OCI-LY7 (cell line): ENCODE results near the gene EMSY. TPM values are rescaled to one million over a fixed set of nuclear protein-coding genes. Genes with fewer than 3 reads are reported as not detected.

ENCODE experiments used
- BruUV-seq: library from RNA; stranded (reverse); fragments of 400-500 nt; replicated peaks from 2 replicates; lab custom pipeline; 2021; lab: Mats Ljungman, UMichigan
- CTCF ChIA-PET: fragments of 300-600 bp; sonication (Branson Sonifier 250); formaldehyde crosslinking; loops from one replicate; lab custom pipeline; 2022; ENCODE audit warnings: antibody characterized with exemption; ENCODE audit not compliant: unreplicated experiment; lab: Charles Lee
- POLR2A ChIA-PET: fragments of 300-600 bp; sonication (Branson Sonifier 250); formaldehyde crosslinking; loops from one replicate; lab custom pipeline; 2022; ENCODE audit warnings: antibody characterized with exemption; lab: Charles Lee
- DNase-seq: peaks from one replicate; pipeline ENCODE4 v3.0.0-alpha.2; 2015; ENCODE audit warnings: low spot score
- H2AFZ ChIP-seq: fragments of 200-600 bp; sonication (generic), shearing (Covaris generic); 2 replicates; pipeline ENCODE4 v1.6.1; 2014; ENCODE audit warnings: mild to moderate bottlenecking, antibody characterized with exemption, low read length, moderate library complexity
- H3K27ac ChIP-seq: fragments of 200-600 bp; sonication (generic); 2 replicates; pipeline ENCODE4 v1.5.1; 2014; ENCODE audit warnings: mixed run types, low read depth, mild to moderate bottlenecking, moderate library complexity, low read length, inconsistent platforms; ENCODE audit not compliant: poor library complexity, severe bottlenecking
- H3K36me3 ChIP-seq: fragments of 200-600 bp; sonication (generic); 2 replicates; pipeline ENCODE4 v1.6.1; 2014; ENCODE audit warnings: mild to moderate bottlenecking, antibody characterized with exemption, low read length, moderate library complexity, mixed read lengths; ENCODE audit not compliant: insufficient read depth
- H3K4me1 ChIP-seq: fragments of 200-600 bp; sonication (generic); 2 replicates; pipeline ENCODE4 v1.5.1; 2014; ENCODE audit warnings: mild to moderate bottlenecking, low read length; ENCODE audit not compliant: insufficient read depth, poor library complexity, severe bottlenecking
- H3K4me2 ChIP-seq: fragments of 200-600 bp; sonication (generic); 2 replicates; pipeline ENCODE4 v1.6.1; 2014; ENCODE audit warnings: mild to moderate bottlenecking, low read length
- H3K4me3 ChIP-seq: fragments of 200-600 bp; sonication (generic); 2 replicates; pipeline ENCODE4 v1.5.1; 2014; ENCODE audit warnings: mild to moderate bottlenecking, low read depth, low read length; ENCODE audit not compliant: poor library complexity, severe bottlenecking
- H3K79me2 ChIP-seq: fragments of 200-600 bp; sonication (generic); 2 replicates; pipeline ENCODE4 v1.6.1; 2016; ENCODE audit warnings: low read depth, mild to moderate bottlenecking, low read length, moderate library complexity, mixed read lengths; ENCODE audit not compliant: insufficient read depth
- H3K9me2 ChIP-seq: fragments of 200-600 bp; sonication (generic); 2 replicates; pipeline ENCODE4 v1.6.1; 2016; ENCODE audit warnings: mild to moderate bottlenecking, low read length, mixed read lengths; ENCODE audit not compliant: insufficient read depth
- H3K9me3 ChIP-seq: fragments of 200-600 bp; sonication (generic); 2 replicates; pipeline ENCODE4 v1.6.1; 2014; ENCODE audit warnings: mild to moderate bottlenecking, mixed run types, low read length, mixed read lengths
- H4K20me1 ChIP-seq: fragments of 200-600 bp; sonication (generic); 2 replicates; pipeline ENCODE4 v1.6.1; 2014; ENCODE audit warnings: mild to moderate bottlenecking, antibody characterized with exemption, low read length, moderate library complexity, mixed read lengths; ENCODE audit not compliant: insufficient read depth
- EZH2phosphoT487 ChIP-seq: fragments of 200-600 bp; sonication (generic); IDR thresholded peaks from 2 replicates; pipeline ENCODE4 v1.6.1; 2018; ENCODE audit warnings: low read depth, borderline replicate concordance, mild to moderate bottlenecking, mixed run types, antibody characterized with exemption, low read length, moderate library complexity, mixed read lengths
- intact Hi-C: fragments of 100-400 bp; cut with micrococcal nuclease; formaldehyde crosslinking; loops from one replicate; pipeline ENCODE4 v1.10.0; 2022; ENCODE audit not compliant: unreplicated experiment
- total RNA-seq, 2 experiments: library from RNA; depleted of rRNA in 1 of 2; stranded (reverse); fragments of >200 nt in 1 of 2; shearing (Covaris generic) in 1 of 2; gene quantifications; 2 replicates each; pipeline ENCODE4 v1.2.3, GENCODE V29; 2014 to 2022
- TF ChIP-seq, protein P1 (sequence below): fragments of 200-600 bp; sonication (generic); conservative IDR thresholded peaks from 2 replicates; pipeline ENCODE4 v1.5.1; 2014; ENCODE audit warnings: mild to moderate bottlenecking, antibody characterized with exemption, low read length, moderate library complexity, mixed read lengths

EMSY gene
- total RNA-seq, 2 experiments from 2014 or later: 26.3 to 29.8 TPM

DNA sequence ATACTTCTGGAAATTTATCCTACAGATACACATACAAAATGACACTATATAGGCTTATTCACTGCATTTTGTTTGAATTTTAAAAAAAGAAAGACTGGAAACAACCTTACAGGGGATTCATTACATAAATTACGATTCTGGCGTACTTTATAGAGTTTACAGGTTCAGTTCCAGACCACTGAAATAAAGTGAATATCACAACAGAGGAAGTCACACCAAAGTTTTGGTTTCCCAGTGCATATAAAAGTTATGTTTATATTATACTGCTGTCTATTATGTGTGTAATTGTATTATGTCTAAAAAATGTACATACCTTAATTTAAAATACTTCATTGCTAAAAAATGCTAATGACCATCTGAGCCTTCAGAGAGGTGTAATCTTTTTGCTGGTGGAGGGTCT lies 62.0 kb downstream of the EMSY start:
- H4K20me1 ChIP-seq: no peaks in the 10 kb centered on the region
- H3K4me1 ChIP-seq: peaks cover under 1% of the 10 kb centered on the region
- no TSS peak for BruUV-seq
- ChIA-PET POLR2A (no interaction called here), CTCF (no interaction called here)
- H3K9me2 ChIP-seq: no peaks in the 10 kb centered on the region
- no peaks in the 10 kb centered on the region for H3K79me2 ChIP-seq
- peaks cover under 1% of the 10 kb centered on the region; the same call in 1 of the 2 replicates for H3K9me3 ChIP-seq
- intact Hi-C loops: no loop called here
- H3K4me3 ChIP-seq: no peak overlapping the region
- no peak overlapping the region for H3K27ac ChIP-seq
- no peak overlapping the region for H3K4me2 ChIP-seq
- no peak for DNase-seq
- peaks cover under 1% of the 10 kb centered on the region for H3K36me3 ChIP-seq
- TF ChIP-seq, protein P1, sequence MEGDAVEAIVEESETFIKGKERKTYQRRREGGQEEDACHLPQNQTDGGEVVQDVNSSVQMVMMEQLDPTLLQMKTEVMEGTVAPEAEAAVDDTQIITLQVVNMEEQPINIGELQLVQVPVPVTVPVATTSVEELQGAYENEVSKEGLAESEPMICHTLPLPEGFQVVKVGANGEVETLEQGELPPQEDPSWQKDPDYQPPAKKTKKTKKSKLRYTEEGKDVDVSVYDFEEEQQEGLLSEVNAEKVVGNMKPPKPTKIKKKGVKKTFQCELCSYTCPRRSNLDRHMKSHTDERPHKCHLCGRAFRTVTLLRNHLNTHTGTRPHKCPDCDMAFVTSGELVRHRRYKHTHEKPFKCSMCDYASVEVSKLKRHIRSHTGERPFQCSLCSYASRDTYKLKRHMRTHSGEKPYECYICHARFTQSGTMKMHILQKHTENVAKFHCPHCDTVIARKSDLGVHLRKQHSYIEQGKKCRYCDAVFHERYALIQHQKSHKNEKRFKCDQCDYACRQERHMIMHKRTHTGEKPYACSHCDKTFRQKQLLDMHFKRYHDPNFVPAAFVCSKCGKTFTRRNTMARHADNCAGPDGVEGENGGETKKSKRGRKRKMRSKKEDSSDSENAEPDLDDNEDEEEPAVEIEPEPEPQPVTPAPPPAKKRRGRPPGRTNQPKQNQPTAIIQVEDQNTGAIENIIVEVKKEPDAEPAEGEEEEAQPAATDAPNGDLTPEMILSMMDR: no peak
- TF ChIP-seq EZH2phosphoT487: no peak
- no peak overlapping the region for H2AFZ ChIP-seq

DNA sequence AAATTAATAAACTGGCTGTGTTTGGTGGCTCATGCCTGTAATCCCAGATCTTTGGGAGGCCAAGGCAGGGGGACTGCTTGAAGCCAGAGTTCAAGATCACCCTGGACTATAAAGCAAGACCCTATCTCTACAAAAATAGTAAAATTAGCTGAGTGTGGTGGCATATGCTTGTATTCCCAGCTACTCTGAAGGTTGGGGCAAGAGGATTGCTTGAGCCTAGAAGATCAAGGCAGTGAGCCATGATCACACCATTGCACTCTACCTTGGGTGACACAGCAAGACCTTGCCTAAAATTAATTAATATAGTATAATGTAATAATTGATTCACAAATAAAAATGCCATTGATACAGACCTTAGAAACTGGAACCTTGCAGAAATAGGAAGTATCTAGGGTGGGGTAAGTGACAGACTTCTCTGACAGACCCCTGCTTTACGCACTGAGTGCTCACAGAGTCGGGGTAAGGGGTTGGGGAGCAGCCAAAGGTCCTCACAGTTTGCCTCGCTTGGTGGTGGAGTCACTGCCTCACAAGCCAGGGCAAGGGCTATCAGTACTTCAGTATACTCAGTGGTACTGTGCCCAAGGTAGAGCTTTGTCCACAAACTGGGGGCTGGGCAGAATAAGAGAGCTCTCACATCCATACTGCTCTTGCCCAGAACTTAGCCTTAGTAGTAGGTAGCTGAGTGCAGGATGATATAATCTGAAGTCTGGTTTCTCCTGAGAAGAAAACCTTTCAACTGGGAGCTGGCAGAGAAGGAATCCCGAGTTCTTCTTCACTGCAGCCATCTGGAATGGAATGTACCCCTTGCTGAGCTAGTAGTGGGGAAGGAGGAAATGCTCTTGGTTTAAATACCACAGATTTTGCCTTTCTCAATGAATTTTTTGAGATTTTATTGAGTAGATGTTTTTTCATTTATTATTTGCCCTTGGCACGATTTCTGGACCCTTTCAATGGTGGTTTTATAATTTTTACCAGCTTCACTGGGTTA lies 65.5 kb downstream of the EMSY start:
- TF ChIP-seq EZH2phosphoT487: no peak
- TF ChIP-seq, protein P1: no peak
- DNase-seq: no peak
- intact Hi-C loops: no loop called here
- Histone ChIP-seq H3K4me1 (peaks cover 7% of the 10 kb centered on the region), H4K20me1 (no peaks in the 10 kb centered on the region), H2AFZ (no peak overlapping the region), H3K4me3 (no peak overlapping the region), H3K9me2 (no peaks in the 10 kb centered on the region), H3K9me3 (no peaks in the 10 kb centered on the region), H3K27ac (no peak overlapping the region), H3K79me2 (no peaks in the 10 kb centered on the region), H3K36me3 (no peaks in the 10 kb centered on the region), H3K4me2 (no peak overlapping the region)
- BruUV-seq: no TSS peak
- ChIA-PET POLR2A (interaction anchor here (0.6 to 1.0 kb wide), 4 partner anchors 15 to 174 kb away, joined by 3 to 5 read pairs (median 4); no protein-coding TSS in a partner anchor), CTCF (no interaction called here)
